Liver (tissue), 9 donors: ENCODE measurements around the gene DMXL2. TPM values are rescaled to one million over a fixed set of nuclear protein-coding genes. Genes with fewer than 3 reads are reported as not detected.
A peak's percentile ranks its signal among the peaks of the same experiment; 100 is the strongest.

ENCODE experiments used
- DNase-seq: peaks from one replicate; pipeline ENCODE4 v3.0.0-alpha.2; 2017; ENCODE audit warnings: low spot score
- H3K27ac ChIP-seq, 2 donors: one replicate each; pipeline ENCODE4 v1.7.0; 2013; ENCODE audit warnings: inconsistent platforms in 2 of 2, low read length in 2 of 2, control low read depth in 1 of 2, low read depth in 1 of 2, mild to moderate bottlenecking in 1 of 2
- H3K27me3 ChIP-seq, 4 donors: one replicate each; pipeline versions ENCODE4 v1.6.1 to v1.7.0; 2013; ENCODE audit warnings: low read length in 3 of 4, inconsistent platforms in 1 of 4, mild to moderate bottlenecking in 1 of 4, moderate library complexity in 1 of 4; ENCODE audit not compliant: control insufficient read depth in 4 of 4, insufficient read depth in 4 of 4
- H3K36me3 ChIP-seq, 4 donors: one replicate each; pipeline versions ENCODE4 v1.6.1 to v1.7.0; 2013; ENCODE audit warnings: low read length in 3 of 4, mild to moderate bottlenecking in 3 of 4, low read depth in 1 of 4, moderate library complexity in 1 of 4; ENCODE audit not compliant: control insufficient read depth in 4 of 4, insufficient read depth in 3 of 4
- H3K4me1 ChIP-seq, 4 donors: one replicate each; pipeline versions ENCODE4 v1.6.1 to v1.7.0; 2013; ENCODE audit warnings: low read length in 3 of 4, mild to moderate bottlenecking in 3 of 4, moderate library complexity in 1 of 4; ENCODE audit not compliant: control insufficient read depth in 4 of 4, insufficient read depth in 4 of 4
- H3K4me3 ChIP-seq, 3 donors: one replicate each; pipeline versions ENCODE4 v1.6.1 to v1.7.0; 2013; ENCODE audit warnings: low read length in 3 of 3, control low read depth in 1 of 3, low read depth in 1 of 3, mild to moderate bottlenecking in 1 of 3
- H3K9ac ChIP-seq, 2 donors: one replicate each; pipeline ENCODE4 v1.7.0; 2013; ENCODE audit warnings: low read length in 2 of 2, mild to moderate bottlenecking in 2 of 2, moderate library complexity in 2 of 2, control low read depth in 1 of 2, low read depth in 1 of 2
- H3K9me3 ChIP-seq, 4 donors: one replicate each; pipeline versions ENCODE4 v1.6.1 to v1.7.0; 2013; ENCODE audit warnings: low read length in 3 of 4; ENCODE audit not compliant: control insufficient read depth in 4 of 4
- CTCF ChIP-seq: fragments of 150-350 bp; IDR thresholded peaks from 2 replicates; pipeline ENCODE4 v1.5.1; 2017; ENCODE audit warnings: improper control_type of control experiment, low read depth, low read length; ENCODE audit not compliant: missing input control
- EGR1 ChIP-seq, 2 donors: IDR thresholded peaks; 2 replicates each; pipeline ENCODE4 v1.6.1; 2016 to 2018; ENCODE audit warnings: antibody characterized with exemption in 2 of 2, low read depth in 2 of 2
- FOXA1 ChIP-seq: IDR thresholded peaks from 2 replicates; pipeline ENCODE4 v1.6.1; 2016; ENCODE audit warnings: antibody characterized with exemption
- FOXA2 ChIP-seq: IDR thresholded peaks from 2 replicates; pipeline ENCODE4 v1.6.1; 2016; ENCODE audit warnings: antibody characterized with exemption
- GABPA ChIP-seq, 2 donors: IDR thresholded peaks in 1 of 2; conservative IDR thresholded peaks in 1 of 2; 2 replicates each; pipeline ENCODE4 v1.6.1; 2016; ENCODE audit warnings: antibody characterized with exemption in 2 of 2, mild to moderate bottlenecking in 1 of 2, moderate library complexity in 1 of 2
- HNF4A ChIP-seq, 2 donors: conservative IDR thresholded peaks; 2 replicates each; pipeline ENCODE4 v1.6.1; 2016; ENCODE audit warnings: antibody characterized with exemption in 2 of 2, mild to moderate bottlenecking in 2 of 2
- HNF4G ChIP-seq: IDR thresholded peaks from 2 replicates; pipeline ENCODE4 v1.6.1; 2016; ENCODE audit warnings: antibody characterized with exemption
- JUND ChIP-seq, 2 donors: IDR thresholded peaks; 2 replicates each; pipeline ENCODE4 v1.6.1; 2016; ENCODE audit warnings: antibody characterized with exemption in 2 of 2
- NR2F2 ChIP-seq: IDR thresholded peaks from 2 replicates; pipeline ENCODE4 v1.6.1; 2016; ENCODE audit warnings: antibody characterized with exemption
- RAD21 ChIP-seq, 2 donors: IDR thresholded peaks; 2 replicates each; pipeline ENCODE4 v1.6.1; 2016; ENCODE audit warnings: antibody characterized with exemption in 2 of 2, mild to moderate bottlenecking in 2 of 2
- RXRA ChIP-seq, 2 donors: IDR thresholded peaks; 2 replicates each; pipeline ENCODE4 v1.6.1; 2017 to 2018; ENCODE audit warnings: antibody characterized with exemption in 2 of 2, mild to moderate bottlenecking in 1 of 2
- SP1 ChIP-seq: IDR thresholded peaks from 2 replicates; pipeline ENCODE4 v1.6.1; 2018; ENCODE audit warnings: antibody characterized with exemption, mild to moderate bottlenecking
- TAF1 ChIP-seq: conservative IDR thresholded peaks from 2 replicates; pipeline ENCODE4 v1.6.1; 2016; ENCODE audit warnings: antibody characterized with exemption, mild to moderate bottlenecking
- YY1 ChIP-seq: IDR thresholded peaks from 2 replicates; pipeline ENCODE4 v1.6.1; 2016; ENCODE audit warnings: antibody characterized with exemption, mild to moderate bottlenecking
- ZBTB33 ChIP-seq: IDR thresholded peaks from 2 replicates; pipeline ENCODE4 v1.6.1; 2016; ENCODE audit warnings: antibody characterized with exemption
- WGBS: extraction: QIAGEN DNeasy Blood & Tissue Kit; methylation state at CpG from one replicate; pipeline ENCODE4 v1.1.7; 2013; 5-methylcytosine and 5-hydroxymethylcytosine counted together
- polyA plus RNA-seq, 2 donors: library from polyadenylated mRNA; stranded (reverse) in 1 of 2; unstranded in 1 of 2; fragments of 200-250 nt in 1 of 2; fragments of >200 nt in 1 of 2; fragmentation: Nextera tagmentation in 1 of 2; extraction: Ambion mirVana in 1 of 2; gene quantifications; one replicate each; pipeline versions ENCODE4 v1.2.1 to v1.2.3, GENCODE V29; 2013 to 2015
- total RNA-seq, 2 donors: library from RNA; depleted of rRNA; stranded (reverse); fragments of >200 nt; gene quantifications; one replicate each; pipeline ENCODE4 v1.2.3, GENCODE V29; 2014
- TF ChIP-seq, protein P1 (sequence below): IDR thresholded peaks from 2 replicates; pipeline ENCODE4 v1.6.1; 2016; ENCODE audit warnings: antibody characterized with exemption
- TF ChIP-seq, protein P2 (sequence below): IDR thresholded peaks from 2 replicates; pipeline ENCODE4 v1.6.1; 2016; ENCODE audit warnings: antibody characterized with exemption, mild to moderate bottlenecking
- TF ChIP-seq, protein P3 (sequence below): IDR thresholded peaks from 2 replicates; pipeline ENCODE4 v1.6.1; 2016; ENCODE audit warnings: antibody characterized with exemption
- donor health status: healthy.
- donor health status: healthy.
- donor health status: healthy.
- donor health status: healthy.
- donor health status: healthy.

DMXL2 gene
- 10 to 100 TPM; 28.7 to 58.5 TPM for total RNA-seq
- 1 to 10 TPM; 3.4 to 6.6 TPM for polyA plus RNA-seq

- DNase-seq, result peak; percentile 76
- H3K27ac ChIP-seq, result peak within 1 kb of the TSS; percentile 68 to 81
- H3K27me3 ChIP-seq, result no peaks in the 10 kb centered on the region
- peak within 1 kb of the TSS; percentile 80 to 86 (median 83) for H3K4me3 ChIP-seq
- no peaks in the 10 kb centered on the region for H3K9me3 ChIP-seq
- H3K9ac ChIP-seq, result peak within 1 kb of the TSS; percentile 77 to 93
- H3K4me1 ChIP-seq, result peaks cover 2 to 19% (median 10%) of the 10 kb centered on the region in 4 donors
- H3K36me3 ChIP-seq, result no peaks in the 10 kb centered on the region
- TF ChIP-seq FOXA2 (no peak), RXRA (IDR thresholded peaks at IDR 0.05) (peak; percentile 27 to 35), RAD21 (IDR thresholded peaks at IDR 0.05) (no peak), TAF1 (no peak), HNF4G (no peak), FOXA1 (no peak), JUND (IDR thresholded peaks at IDR 0.05) (no peak), YY1 (peak; percentile 8), NR2F2 (no peak), GABPA (IDR thresholded peaks at IDR 0.05 in 1 of 2, conservative IDR thresholded peaks at IDR 0.05 in 1 of 2) (no peak), ZBTB33 (no peak), HNF4A (conservative IDR thresholded peaks at IDR 0.05) (no peak), SP1 (peak; percentile 19), EGR1 (IDR thresholded peaks at IDR 0.05; ENCODE audit: low read depth in 2 of 2) (no peak), CTCF (no peak)
- TF ChIP-seq, protein P1, sequence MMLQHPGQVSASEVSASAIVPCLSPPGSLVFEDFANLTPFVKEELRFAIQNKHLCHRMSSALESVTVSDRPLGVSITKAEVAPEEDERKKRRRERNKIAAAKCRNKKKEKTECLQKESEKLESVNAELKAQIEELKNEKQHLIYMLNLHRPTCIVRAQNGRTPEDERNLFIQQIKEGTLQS, result no peak
- TF ChIP-seq, protein P2, sequence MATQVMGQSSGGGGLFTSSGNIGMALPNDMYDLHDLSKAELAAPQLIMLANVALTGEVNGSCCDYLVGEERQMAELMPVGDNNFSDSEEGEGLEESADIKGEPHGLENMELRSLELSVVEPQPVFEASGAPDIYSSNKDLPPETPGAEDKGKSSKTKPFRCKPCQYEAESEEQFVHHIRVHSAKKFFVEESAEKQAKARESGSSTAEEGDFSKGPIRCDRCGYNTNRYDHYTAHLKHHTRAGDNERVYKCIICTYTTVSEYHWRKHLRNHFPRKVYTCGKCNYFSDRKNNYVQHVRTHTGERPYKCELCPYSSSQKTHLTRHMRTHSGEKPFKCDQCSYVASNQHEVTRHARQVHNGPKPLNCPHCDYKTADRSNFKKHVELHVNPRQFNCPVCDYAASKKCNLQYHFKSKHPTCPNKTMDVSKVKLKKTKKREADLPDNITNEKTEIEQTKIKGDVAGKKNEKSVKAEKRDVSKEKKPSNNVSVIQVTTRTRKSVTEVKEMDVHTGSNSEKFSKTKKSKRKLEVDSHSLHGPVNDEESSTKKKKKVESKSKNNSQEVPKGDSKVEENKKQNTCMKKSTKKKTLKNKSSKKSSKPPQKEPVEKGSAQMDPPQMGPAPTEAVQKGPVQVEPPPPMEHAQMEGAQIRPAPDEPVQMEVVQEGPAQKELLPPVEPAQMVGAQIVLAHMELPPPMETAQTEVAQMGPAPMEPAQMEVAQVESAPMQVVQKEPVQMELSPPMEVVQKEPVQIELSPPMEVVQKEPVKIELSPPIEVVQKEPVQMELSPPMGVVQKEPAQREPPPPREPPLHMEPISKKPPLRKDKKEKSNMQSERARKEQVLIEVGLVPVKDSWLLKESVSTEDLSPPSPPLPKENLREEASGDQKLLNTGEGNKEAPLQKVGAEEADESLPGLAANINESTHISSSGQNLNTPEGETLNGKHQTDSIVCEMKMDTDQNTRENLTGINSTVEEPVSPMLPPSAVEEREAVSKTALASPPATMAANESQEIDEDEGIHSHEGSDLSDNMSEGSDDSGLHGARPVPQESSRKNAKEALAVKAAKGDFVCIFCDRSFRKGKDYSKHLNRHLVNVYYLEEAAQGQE, result peak; percentile 36
- TF ChIP-seq, protein P3, sequence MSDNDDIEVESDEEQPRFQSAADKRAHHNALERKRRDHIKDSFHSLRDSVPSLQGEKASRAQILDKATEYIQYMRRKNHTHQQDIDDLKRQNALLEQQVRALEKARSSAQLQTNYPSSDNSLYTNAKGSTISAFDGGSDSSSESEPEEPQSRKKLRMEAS, result no peak
- under 1% methylated on average over 83 of the region's 83 CpGs for WGBS
Observed at GRCh38 chr15:51622604-51623370, at the start of gene DMXL2. TSS of gene DMXL2 (minus strand) at chr15:51622771. CDS start at chr15:51622545, 226 bp downstream.
